Stimulated activated CD8-positive, alpha-beta memory T cell treated with anti-CD3 and anti-CD28 coated beads, Interleukin-15, amount 100 ng/mL, for 4 hours (primary cell): ENCODE measurements around the gene FSTL5.

Experiments used
- DNase-seq, 2 donors: peaks; one replicate each; pipeline ENCODE4 v3.0.0-alpha.2; 2020; ENCODE audit warnings: low read depth in 2 of 2

Gene FSTL5

DNA sequence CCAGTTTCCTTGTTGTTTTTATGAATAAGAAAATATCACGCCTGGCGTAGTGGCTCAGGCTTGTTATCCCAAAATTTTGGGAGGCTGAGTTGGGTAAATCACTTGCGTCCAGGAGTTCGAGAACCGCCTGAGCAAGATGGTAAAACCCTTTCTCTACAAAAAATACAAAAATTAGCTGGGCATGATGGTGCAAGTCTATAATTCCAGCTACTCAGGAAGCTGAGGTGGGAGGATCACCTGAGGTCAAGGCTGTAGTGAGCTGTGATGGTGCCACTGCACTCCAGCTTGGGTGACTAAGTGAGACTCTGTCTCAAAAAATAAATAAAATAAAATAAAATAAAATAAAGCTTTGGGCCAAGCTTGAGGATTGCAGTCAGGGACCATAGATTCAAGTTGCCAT, 827.2 kb downstream of the FSTL5 start:
- DNase-seq, result no peak

GRCh38 chr4:161336016-161336530, 827.7 kb downstream of the FSTL5 start:
- DNase-seq, result no peak
